Effector memory CD8-positive, alpha-beta T cell (primary cell): ENCODE measurements around the gene SELENBP1.

Experiments used
- ATAC-seq: fragments of 150-1000 bp; cut with Tn5 transposase; replicated peaks from 2 replicates; pipeline ENCODE4 v1.10.0; 2021; ENCODE audit warnings: mild to moderate bottlenecking, moderate library complexity
- DNase-seq, 3 experiments: peaks; one replicate each; pipeline ENCODE4 v3.0.0; 2021
- H3K27ac Mint-ChIP-seq, 2 donors: one replicate each; pipeline ENCODE4 v1.8.0; 2022; ENCODE audit warnings: mild to moderate bottlenecking in 2 of 2, mixed read lengths in 2 of 2, moderate library complexity in 2 of 2
- H3K27me3 Mint-ChIP-seq, 2 donors: one replicate each; pipeline ENCODE4 v1.8.0; 2022; ENCODE audit warnings: mixed read lengths in 2 of 2
- H3K36me3 Mint-ChIP-seq: one replicate; pipeline ENCODE4 v1.8.0; 2022; ENCODE audit warnings: mild to moderate bottlenecking, moderate library complexity, mixed read lengths; ENCODE audit not compliant: insufficient read depth
- H3K4me1 Mint-ChIP-seq, 2 donors: one replicate each; pipeline ENCODE4 v1.8.0; 2022; ENCODE audit warnings: low read depth in 2 of 2, mixed read lengths in 2 of 2
- H3K4me3 Mint-ChIP-seq, 2 donors: one replicate each; pipeline ENCODE4 v1.8.0; 2022; ENCODE audit warnings: mild to moderate bottlenecking in 2 of 2, mixed read lengths in 2 of 2, moderate library complexity in 2 of 2
- H3K9me3 Mint-ChIP-seq, 2 donors: one replicate each; pipeline ENCODE4 v1.8.0; 2022; ENCODE audit warnings: mixed read lengths in 2 of 2

The SELENBP1 gene

GRCh38 chr1:151325646-151326429, 46.7 kb downstream of the SELENBP1 start:
- Mint-ChIP-seq H3K27ac (peak overlapping the region; percentile 95 to 96), H3K4me1 (peaks cover 36 to 48% of the 10 kb centered on the region in 2 donors), H3K4me3 (peak overlapping the region; percentile 83 to 94), H3K27me3 (no peaks in the 10 kb centered on the region), H3K9me3 (no peaks in the 10 kb centered on the region), H3K36me3 (peaks cover 36% of the 10 kb centered on the region)
- ATAC-seq (no peak), DNase-seq (no peak)

- peak overlapping the region; percentile 95 to 96 for H3K27ac Mint-ChIP-seq
- no peaks in the 10 kb centered on the region for H3K27me3 Mint-ChIP-seq
- peak overlapping the region in 1 of 2 donors; percentile 94 for H3K4me3 Mint-ChIP-seq
- H3K4me1 Mint-ChIP-seq: peaks cover 41 to 54% of the 10 kb centered on the region in 2 donors
- H3K9me3 Mint-ChIP-seq: no peaks in the 10 kb centered on the region
- DNase-seq (no peak), ATAC-seq (no peak)
- H3K36me3 Mint-ChIP-seq: peaks cover 39% of the 10 kb centered on the region
Measured at GRCh38 chr1:151325231-151325630, 47.3 kb downstream of the SELENBP1 start.

GRCh38 chr1:151324390-151324930, 48.0 kb downstream of the SELENBP1 start:
- peaks cover 43 to 56% of the 10 kb centered on the region in 2 donors for H3K4me1 Mint-ChIP-seq
- DNase-seq (no peak), ATAC-seq (no peak)
- no peaks in the 10 kb centered on the region for H3K9me3 Mint-ChIP-seq
- peak overlapping the region in 1 of 2 donors; percentile 44 for H3K27ac Mint-ChIP-seq
- no peaks in the 10 kb centered on the region for H3K27me3 Mint-ChIP-seq
- H3K36me3 Mint-ChIP-seq: peaks cover 43% of the 10 kb centered on the region
- no peak overlapping the region for H3K4me3 Mint-ChIP-seq

- DNase-seq (no peak), ATAC-seq (no peak)
- no peaks in the 10 kb centered on the region for H3K9me3 Mint-ChIP-seq
- H3K4me3 Mint-ChIP-seq: no peak overlapping the region
- peak overlapping the region in 1 of 2 donors; percentile 49 for H3K27ac Mint-ChIP-seq
- H3K36me3 Mint-ChIP-seq: peaks cover 55% of the 10 kb centered on the region
- H3K4me1 Mint-ChIP-seq: peaks cover 29 to 33% of the 10 kb centered on the region in 2 donors
- no peaks in the 10 kb centered on the region for H3K27me3 Mint-ChIP-seq
Measured at GRCh38 chr1:151318975-151319374, 53.5 kb downstream of the SELENBP1 start.

- H3K27me3 Mint-ChIP-seq: no peaks in the 10 kb centered on the region
- DNase-seq (no peak), ATAC-seq (no peak)
- no peak overlapping the region for H3K4me3 Mint-ChIP-seq
- no peaks in the 10 kb centered on the region for H3K9me3 Mint-ChIP-seq
- peaks cover 41 to 42% of the 10 kb centered on the region in 2 donors for H3K4me1 Mint-ChIP-seq
- H3K27ac Mint-ChIP-seq: peak overlapping the region; percentile 16 to 81
- peaks cover 41% of the 10 kb centered on the region for H3K36me3 Mint-ChIP-seq
Measured at GRCh38 chr1:151315565-151316235, 56.8 kb downstream of the SELENBP1 start.
